Activated naive CD4-positive, alpha-beta T cell treated with anti-CD3 and anti-CD28 coated beads, Interleukin-2, amount 50 U/mL, for 72 hours (primary cell): ENCODE results near the gene OTULINL. TPM values are rescaled to one million over a fixed set of nuclear protein-coding genes. Genes with fewer than 3 reads are reported as not detected.

Experiments
- ATAC-seq, 2 donors: fragments of 150-1000 bp; cut with Tn5 transposase; 2 replicates each; pipeline ENCODE4 v1.10.0; 2021; ENCODE audit warnings: mild to moderate bottlenecking in 2 of 2, moderate library complexity in 2 of 2
- DNase-seq, 2 donors: peaks; one replicate each; pipeline ENCODE4 v3.0.0; 2021 to 2022; ENCODE audit warnings: low spot score in 2 of 2
- H3K27ac Mint-ChIP-seq, 2 donors: one replicate each; pipeline ENCODE4 v1.8.0; 2022; ENCODE audit warnings: mild to moderate bottlenecking in 2 of 2, mixed read lengths in 2 of 2
- H3K36me3 Mint-ChIP-seq, 2 donors: one replicate each; pipeline ENCODE4 v1.8.0; 2022; ENCODE audit warnings: mixed read lengths in 2 of 2
- H3K9me3 Mint-ChIP-seq, 2 donors: one replicate each; pipeline ENCODE4 v1.8.0; 2022; ENCODE audit warnings: mixed read lengths in 2 of 2
- total RNA-seq, 2 donors: library from RNA; stranded (reverse); gene quantifications; one replicate each; pipeline ENCODE4 v1.2.3, GENCODE V29; 2022

OTULINL gene
- total RNA-seq, 2 donors from 2014 or later, result 10.3 to 16.5 TPM

- peaks cover 5 to 46% of the 10 kb centered on the region in 2 donors for H3K36me3 Mint-ChIP-seq
- ATAC-seq, result no peak
- peaks cover 0 to 6% of the 10 kb centered on the region in 2 donors for H3K9me3 Mint-ChIP-seq
Measured at GRCh38 chr5:14615365-14615764, 33.8 kb downstream of the OTULINL start.

DNA sequence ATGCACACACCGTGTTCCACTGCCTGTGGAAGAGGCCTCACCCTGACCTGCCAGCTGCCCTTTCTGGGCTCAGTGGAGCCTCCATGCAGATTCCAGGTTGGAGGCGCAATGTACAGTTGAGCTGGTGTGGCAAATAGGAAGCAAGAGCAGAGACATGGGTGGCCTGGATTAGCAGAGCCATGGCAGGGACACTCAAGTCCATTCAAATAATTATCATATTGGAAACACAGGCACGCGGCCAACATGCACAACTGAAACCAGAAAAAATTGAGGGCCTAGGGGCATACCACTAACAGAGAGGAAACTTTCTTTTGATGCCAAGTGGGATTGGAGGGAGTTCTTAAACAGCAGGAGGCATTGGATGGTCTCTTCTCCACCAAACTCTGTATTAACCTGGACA lies 35.8 kb downstream of the OTULINL start:
- Mint-ChIP-seq H3K9me3 (peaks cover 7 to 21% of the 10 kb centered on the region in 2 donors), H3K36me3 (peaks cover 15 to 43% of the 10 kb centered on the region in 2 donors), H3K27ac (no peak overlapping the region)
- ATAC-seq (no peak), DNase-seq (no peak)

More at GRCh38 chr5:14615365-14615764, 33.8 kb downstream of the OTULINL start:
- no peak overlapping the region for H3K27ac Mint-ChIP-seq
- DNase-seq, result no peak

GRCh38 chr5:14627270-14627669 lies 45.7 kb downstream of the OTULINL start:
- Mint-ChIP-seq H3K36me3 (no peaks in the 10 kb centered on the region), H3K9me3 (peaks cover 0 to 5% of the 10 kb centered on the region in 2 donors), H3K27ac (no peak overlapping the region)
- ATAC-seq (no peak), DNase-seq (no peak)

DNA sequence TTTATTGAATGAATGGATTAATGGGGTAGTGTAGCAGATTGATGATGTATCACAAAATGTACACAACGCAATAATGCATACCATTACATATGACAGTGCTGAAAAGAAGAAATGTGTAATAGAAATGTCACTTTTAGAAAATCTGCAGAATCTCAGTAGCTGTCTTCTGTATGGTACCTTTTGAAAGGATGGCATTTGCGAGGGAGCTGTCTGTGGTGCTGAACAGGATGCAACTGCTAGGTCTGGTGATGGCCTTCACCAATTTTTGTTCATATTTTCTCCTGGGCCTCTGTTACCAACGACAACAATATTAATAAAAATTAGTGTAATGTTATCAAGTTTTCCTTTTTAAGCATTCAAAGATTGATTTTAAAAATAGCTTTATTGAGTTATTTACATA lies 46.8 kb downstream of the OTULINL start:
- peak in 1 of 2 donors; percentile 50 for DNase-seq
- no peak overlapping the region for H3K27ac Mint-ChIP-seq
- H3K9me3 Mint-ChIP-seq, result peaks cover 0 to 4% of the 10 kb centered on the region in 2 donors
- no peak for ATAC-seq
- no peaks in the 10 kb centered on the region for H3K36me3 Mint-ChIP-seq

GRCh38 chr5:14630671-14631070 lies 49.1 kb downstream of the OTULINL start:
- Mint-ChIP-seq H3K9me3 (peaks cover 0 to 2% of the 10 kb centered on the region in 2 donors), H3K27ac (no peak overlapping the region), H3K36me3 (no peaks in the 10 kb centered on the region)
- no peak for DNase-seq
- no peak for ATAC-seq

DNA sequence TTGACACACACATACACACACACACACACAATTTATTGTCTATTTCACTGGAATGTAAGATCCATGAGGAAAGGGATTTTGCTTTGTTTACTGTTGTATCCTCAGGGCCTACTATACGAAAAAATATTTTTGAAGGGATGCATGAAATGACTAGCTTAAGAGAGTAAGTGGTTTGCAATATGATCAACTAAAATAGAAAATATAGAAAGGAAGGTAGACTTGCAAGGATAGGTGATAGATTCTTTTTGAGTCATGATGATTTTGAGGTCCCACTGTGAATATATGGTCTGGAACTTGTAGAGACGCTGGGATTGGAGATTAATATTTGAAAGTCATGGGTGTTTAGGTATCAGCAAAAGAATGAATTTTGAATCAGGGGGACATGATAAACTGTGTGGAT lies 54.1 kb downstream of the OTULINL start:
- H3K36me3 Mint-ChIP-seq, result no peaks in the 10 kb centered on the region

DNA sequence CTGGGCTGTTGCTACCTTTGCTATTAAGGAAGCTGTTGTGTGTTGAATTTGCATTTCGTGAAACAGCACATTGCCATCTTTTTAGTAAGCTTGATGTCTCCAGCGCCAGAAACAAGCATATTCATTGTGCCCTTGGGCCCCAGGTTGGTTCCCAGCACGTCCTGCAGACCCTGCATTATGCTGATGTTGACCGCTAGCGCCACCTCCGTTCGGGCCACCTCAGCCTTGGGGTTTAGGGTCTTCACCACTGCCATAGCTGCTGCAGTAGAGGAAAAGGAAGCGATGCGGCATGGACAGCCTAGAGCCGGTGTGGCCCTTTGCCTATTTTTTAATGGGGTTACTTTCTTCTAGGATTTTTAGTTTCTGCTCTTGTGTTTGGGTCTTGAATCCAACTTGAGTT lies 59.2 kb downstream of the OTULINL start:
- DNase-seq, result no peak
- no peak for ATAC-seq
- Mint-ChIP-seq H3K9me3 (no peaks in the 10 kb centered on the region), H3K36me3 (no peaks in the 10 kb centered on the region), H3K27ac (no peak overlapping the region)

More for the DNA sequence above, 54.1 kb downstream of the OTULINL start:
- peak in 1 of 2 donors; percentile 77 for ATAC-seq
- H3K27ac Mint-ChIP-seq, result no peak overlapping the region
- DNase-seq, result no peak
- H3K9me3 Mint-ChIP-seq, result no peaks in the 10 kb centered on the region

GRCh38 chr5:14644623-14645237 lies 63.1 kb downstream of the OTULINL start:
- H3K9me3 Mint-ChIP-seq, result no peaks in the 10 kb centered on the region
- H3K36me3 Mint-ChIP-seq, result no peaks in the 10 kb centered on the region

DNA sequence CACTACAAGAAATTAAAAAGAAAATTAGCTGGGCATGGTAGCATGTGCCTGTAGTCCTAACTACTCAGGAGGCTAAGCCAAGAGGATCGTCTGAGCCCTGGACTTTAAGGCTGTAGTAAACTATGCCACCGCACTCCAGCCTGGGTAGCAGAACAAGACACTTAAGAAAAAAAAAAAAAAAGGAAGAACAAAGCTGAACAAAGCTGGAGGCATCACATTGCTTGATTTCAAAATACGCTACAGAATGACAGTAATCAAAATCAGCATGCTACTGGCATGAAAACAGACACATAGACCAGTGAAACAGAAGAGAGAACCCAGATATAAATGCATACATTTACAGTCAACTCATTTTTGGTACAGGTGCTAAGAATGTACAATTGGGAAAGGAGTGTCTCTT lies 68.5 kb downstream of the OTULINL start:
- no peak for DNase-seq
- no peak overlapping the region for H3K27ac Mint-ChIP-seq
- no peak for ATAC-seq
- no peaks in the 10 kb centered on the region for H3K9me3 Mint-ChIP-seq
- H3K36me3 Mint-ChIP-seq, result no peaks in the 10 kb centered on the region

More at GRCh38 chr5:14644623-14645237, 63.1 kb downstream of the OTULINL start:
- H3K27ac Mint-ChIP-seq, result no peak overlapping the region
- DNase-seq (no peak), ATAC-seq (no peak)

GRCh38 chr5:14655146-14655741 lies 73.7 kb downstream of the OTULINL start:
- ATAC-seq (no peak), DNase-seq (no peak)
- no peak overlapping the region for H3K27ac Mint-ChIP-seq
- peaks cover 0 to 7% of the 10 kb centered on the region in 2 donors for H3K36me3 Mint-ChIP-seq
- H3K9me3 Mint-ChIP-seq, result no peaks in the 10 kb centered on the region

- DNase-seq, result no peak
- peaks cover 0 to 17% of the 10 kb centered on the region in 2 donors for H3K36me3 Mint-ChIP-seq
- no peak for ATAC-seq
- no peak overlapping the region for H3K27ac Mint-ChIP-seq
- peaks cover 0 to 4% of the 10 kb centered on the region in 2 donors for H3K9me3 Mint-ChIP-seq
Measured at GRCh38 chr5:14656898-14657297, 75.3 kb downstream of the OTULINL start.

GRCh38 chr5:14659821-14660607 lies 78.4 kb downstream of the OTULINL start:
- Mint-ChIP-seq H3K27ac (no peak overlapping the region), H3K36me3 (peaks cover 13 to 43% of the 10 kb centered on the region in 2 donors), H3K9me3 (peaks cover 0 to 4% of the 10 kb centered on the region in 2 donors)
- ATAC-seq (no peak), DNase-seq (no peak)

- Mint-ChIP-seq H3K27ac (no peak overlapping the region), H3K36me3 (peaks cover 19 to 47% of the 10 kb centered on the region in 2 donors), H3K9me3 (peaks cover 0 to 4% of the 10 kb centered on the region in 2 donors)
- DNase-seq (no peak), ATAC-seq (no peak)
Measured at GRCh38 chr5:14660833-14661232, 79.2 kb downstream of the OTULINL start.

Other genes starting within 250 kb of the OTULINL start
- gene OTULIN, start 82.9 kb downstream of the OTULINL start, total RNA-seq, result 10 to 100 TPM; 59.4 to 60.2 TPM